DMS53 treated with DMSO at 0.1 percent for 48 hours (cell line): Measurements from ENCODE around the gene SERP2.

Source experiments
- DNase-seq: peaks from one replicate; lab custom pipeline; 2025; ENCODE audit not compliant: unreplicated experiment; lab: John Stamatoyannopoulos, UW

SERP2 gene

DNA sequence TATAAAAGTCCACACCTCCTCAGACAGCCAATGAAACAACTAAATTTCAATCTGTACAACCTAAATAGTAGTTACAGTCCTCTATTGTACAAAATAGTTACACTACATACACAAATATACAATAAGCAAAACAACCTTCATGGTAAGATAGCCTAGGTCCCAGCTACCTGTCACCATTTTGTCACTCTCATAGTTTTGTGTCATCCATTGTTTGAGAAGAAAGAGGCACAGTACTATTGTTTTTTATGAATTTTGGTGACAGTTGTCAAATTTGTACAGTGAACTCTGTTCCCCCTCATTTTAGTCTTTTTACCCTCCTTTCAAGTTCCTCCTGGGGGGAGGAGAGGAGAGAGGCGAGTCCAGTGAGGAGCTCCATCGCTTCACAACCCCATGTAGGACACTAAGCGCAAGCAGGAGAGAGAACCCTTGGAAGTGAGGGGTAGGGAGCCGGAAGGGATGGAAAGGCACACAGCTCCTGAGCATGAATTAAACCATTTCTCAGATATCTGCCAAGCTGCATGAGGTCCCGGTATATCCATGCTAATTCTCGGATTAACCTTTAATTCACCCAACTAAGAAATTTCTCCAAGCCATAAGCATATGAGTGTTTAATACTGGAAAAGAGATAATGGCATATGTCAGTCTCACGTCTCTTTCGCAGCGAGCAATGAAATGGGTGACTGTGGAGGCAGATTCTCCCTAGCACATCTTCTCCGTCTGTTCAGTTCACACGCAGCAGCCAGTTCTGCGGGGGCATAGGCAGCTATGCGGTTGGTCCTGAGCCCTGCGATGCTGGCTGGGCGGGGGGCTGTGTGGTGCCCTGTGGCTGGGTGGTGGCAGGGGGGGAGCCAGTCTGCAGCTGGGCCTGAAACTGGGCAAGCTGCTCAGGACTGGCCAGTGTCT lies 60.5 kb downstream of the SERP2 start:
- no peak for DNase-seq

DNA sequence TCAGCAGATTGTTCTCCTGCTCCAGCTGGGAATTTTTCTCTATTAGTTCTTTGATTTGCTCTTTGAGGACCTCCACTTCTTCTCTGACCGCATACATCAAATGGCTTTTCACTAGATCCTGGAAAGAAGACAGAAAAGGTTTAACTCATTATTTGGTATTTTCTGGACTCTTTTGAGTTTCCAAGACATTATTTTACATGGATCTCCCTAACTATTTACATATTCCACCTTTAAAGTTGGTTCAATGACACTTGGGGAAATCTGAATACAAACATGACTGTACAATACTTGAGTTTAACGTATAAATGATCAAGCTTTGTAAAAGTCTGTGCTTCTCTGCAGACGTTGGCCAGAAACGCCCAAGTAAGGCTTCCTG lies 61.1 kb downstream of the SERP2 start:
- DNase-seq, result no peak

DNA sequence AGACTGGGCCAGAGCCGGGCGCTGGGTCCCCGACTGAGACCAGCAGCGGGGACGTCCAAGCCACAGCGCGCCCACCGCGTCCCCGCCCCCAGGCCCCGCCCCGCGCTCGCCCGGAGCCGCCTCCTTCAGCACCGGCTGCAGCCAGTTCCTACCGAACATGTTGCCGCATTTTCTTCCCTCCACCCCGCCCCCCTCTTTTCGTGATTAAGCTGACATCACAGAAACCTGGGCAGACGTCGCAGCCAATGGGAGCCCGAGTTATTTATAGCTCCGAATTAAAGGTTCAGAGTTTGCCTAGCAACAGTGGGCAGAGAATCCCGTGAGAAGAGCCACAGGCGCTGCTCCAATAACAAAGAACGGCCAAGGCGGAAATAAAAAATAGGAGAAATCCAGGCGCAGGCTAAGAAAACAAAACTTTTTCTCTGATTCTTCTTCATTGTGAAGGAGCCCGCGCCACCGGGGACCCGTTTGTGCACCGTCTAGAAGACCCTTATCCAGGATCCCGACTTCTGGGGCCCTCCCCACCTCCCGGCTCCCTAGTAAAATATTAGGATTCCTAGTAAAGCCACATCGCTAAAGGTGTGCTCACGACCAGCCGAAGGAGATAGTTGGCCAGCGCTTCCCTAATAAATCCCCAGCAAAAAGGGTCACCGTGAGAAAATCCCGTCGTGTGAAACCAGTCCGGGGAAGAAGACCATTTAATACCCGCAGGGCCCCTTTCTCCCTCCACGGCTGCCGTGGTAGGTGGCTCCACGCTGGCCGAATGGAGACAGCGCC lies 61.7 kb downstream of the SERP2 start:
- DNase-seq, result peak; percentile 87

DNA sequence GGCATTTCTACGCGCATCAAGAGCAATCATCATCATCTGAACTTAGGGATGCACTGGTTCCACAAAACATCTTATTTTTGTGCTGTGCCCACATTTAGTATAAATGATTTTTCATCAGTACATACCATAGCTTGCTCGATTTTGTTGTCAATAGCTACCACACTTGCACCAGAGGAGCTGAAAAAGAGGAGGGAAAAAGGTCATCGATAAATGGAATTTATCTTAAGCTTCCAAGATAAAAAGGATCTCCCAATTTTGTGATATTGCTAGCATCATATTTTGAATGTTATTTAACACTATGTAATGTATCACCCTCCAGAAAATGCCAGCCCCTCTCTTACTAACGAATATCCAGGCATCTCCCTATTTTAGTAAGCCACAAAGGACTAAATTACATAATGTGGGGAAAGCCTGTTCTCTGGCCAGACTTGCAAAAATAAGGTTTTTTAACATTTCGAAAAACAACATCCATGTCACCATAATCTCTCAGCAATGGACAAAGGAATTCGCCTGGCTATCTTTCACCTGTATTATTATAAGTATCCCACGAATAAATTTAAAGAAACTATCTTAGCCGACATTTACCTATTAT lies 62.4 kb downstream of the SERP2 start:
- DNase-seq, result no peak

DNA sequence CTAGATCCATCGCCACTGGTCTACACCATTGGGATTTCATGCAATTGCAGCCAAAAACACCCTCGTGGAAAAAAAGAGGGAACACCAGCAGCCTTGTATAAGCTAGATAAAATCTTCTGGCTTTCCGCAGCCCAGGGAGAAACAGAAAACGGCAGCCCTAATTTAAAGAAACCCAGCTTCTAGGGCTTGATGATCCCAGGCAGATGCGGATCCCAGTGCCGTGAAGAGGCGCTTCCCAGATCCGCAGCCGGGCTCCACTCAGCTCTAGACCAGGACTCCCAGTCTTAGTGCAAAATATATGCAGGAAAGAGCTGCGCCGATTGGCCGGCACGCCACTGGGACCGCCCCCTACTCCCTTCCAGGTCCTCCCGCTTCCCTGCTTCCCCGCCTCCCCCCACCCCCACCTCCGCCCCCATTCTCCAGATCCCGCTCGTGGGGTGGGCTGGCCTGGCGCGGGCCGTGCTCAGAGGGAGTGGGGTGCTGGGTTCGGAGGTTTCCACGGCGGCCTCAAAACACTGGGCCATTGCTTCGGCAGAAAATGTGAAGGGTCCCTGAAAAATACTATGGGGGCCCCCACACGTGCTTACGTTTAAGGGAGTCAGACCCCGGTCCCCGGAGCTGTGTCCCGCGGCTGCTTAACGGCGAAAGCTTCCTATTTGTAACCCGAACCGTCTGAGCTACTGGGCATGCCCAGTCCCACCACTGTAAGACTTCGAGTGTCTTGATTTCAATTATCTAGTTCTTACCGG lies 63.1 kb downstream of the SERP2 start:
- DNase-seq, result peak; percentile 75

DNA sequence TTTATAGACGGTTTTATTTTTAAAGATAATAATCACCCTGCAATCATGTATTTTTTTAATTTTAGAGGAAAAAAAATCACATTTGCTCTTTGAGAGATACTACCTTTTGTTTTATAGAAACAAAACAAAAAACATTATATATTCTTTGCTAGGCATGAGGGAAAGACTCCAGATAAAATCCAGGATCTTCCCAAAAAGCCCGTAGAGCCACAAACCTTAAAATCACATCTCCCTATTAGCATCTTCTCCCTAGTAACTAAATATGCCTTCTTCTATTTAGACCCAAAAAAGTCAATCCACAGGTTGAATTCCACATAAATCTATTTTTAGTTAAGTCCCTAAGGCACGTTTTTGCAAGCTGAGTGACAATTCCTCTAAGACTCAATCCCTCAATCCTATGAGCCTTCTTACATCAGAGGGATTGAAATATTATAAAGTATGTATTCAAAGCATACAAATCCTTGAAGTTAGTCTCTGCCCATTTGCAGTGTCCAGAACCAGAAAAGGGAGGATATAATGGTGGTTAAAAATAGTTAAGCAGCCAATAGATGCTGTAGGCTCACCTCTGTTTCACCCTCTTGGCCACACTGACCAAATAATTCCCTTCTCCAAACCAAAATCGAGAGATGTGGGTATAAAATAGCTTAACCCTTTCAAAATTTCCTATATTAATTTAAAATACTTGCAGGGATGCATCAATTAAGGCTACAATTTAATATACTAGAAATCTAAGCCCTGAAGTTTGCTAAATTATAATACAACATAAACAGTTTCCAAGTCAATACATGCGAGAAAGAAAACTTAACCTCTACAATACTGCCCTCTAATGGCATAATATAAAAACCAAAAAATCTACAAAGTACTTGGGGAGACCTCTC lies 64.0 kb downstream of the SERP2 start:
- peak; percentile 44 for DNase-seq

DNA sequence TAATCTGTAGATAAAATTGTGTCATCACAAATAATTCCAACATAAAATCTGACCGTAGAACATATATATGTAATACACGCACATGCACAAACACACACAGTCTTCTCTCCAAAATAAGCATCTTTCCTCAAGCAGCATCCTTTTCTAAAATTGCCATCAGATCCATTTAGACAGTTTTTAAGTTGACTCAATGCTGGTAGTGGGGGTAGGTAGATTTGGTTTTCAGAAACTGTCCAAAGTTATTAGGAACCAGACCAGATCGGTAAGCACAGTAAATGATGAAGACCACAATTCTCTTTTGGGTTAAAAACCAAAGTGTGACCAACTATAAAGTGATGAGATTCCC lies 64.6 kb downstream of the SERP2 start:
- DNase-seq, result no peak

DNA sequence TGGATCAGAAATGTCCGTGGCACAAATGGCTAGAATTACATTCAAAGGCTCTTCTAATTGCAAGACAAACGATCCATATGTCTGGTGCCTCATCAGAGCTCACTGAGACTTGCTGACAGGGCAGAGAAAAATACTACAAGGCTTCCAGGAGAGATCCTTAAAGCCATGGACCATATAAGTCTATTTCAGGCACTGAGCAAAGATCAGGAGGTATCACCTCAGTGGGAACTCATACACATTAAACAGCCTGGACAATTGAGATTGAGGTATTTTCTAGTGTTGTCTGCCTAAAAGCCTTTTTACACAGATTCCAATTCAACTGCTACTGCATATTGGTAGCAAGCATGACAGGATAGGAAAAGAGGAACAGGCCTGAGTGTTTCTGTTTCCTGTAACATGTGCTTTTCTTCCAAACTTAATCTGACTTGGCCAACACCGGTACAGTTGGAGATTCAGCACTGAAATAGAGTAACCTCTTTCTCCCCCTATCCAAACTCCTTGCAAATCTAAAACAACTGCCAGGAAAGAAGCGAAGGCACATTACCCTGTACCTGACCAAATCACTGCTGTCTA lies 65.9 kb downstream of the SERP2 start:
- DNase-seq, result no peak

DNA sequence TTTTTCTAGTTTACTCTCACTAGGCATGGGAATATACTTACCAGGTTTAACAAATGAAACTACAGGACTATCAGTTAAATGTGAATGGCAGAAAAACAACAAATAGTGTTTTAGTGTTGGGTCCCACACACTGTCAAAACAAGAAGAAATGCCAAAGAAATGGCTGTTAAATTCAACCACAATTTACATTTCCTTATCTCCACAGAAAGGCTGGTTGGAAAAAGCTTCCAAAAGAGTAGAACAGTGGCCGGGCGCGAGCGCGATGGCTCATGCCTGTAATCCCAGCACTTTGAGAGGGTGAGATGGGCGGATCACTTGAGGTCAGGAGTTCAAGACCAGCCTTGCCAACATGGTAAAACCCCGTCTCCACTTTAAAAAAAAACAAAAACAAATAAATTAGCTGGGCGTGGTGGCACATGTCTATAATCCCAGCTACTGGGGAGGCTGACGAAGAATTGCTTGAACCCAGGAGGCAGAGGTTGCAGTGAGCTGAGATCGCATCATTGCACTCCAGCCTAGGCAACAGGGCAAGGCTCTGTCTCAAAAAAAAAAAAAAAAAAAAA lies 66.5 kb downstream of the SERP2 start:
- DNase-seq, result no peak
